IMR-90 (cell line): Measurements from ENCODE around the gene ELMO1.

Experiments
- CEBPB ChIP-seq: IDR thresholded peaks from 2 replicates; pipeline ENCODE4 v1.6.1; 2012; ENCODE audit warnings: low read depth, low read length, improper control_type of control experiment
- CHD1 ChIP-seq: IDR thresholded peaks from 2 replicates; pipeline ENCODE4 v1.6.1; 2012; ENCODE audit warnings: low read depth, low read length, improper control_type of control experiment
- FOS ChIP-seq: fragments of 150-350 bp; IDR thresholded peaks from 2 replicates; pipeline ENCODE4 v1.6.1; 2016; ENCODE audit warnings: low read depth, low read length
- MAFK ChIP-seq: IDR thresholded peaks from 2 replicates; pipeline ENCODE4 v1.6.1; 2012; ENCODE audit warnings: low read depth, low read length, improper control_type of control experiment
- NFE2L2 ChIP-seq: fragments of 150-350 bp; IDR thresholded peaks from 2 replicates; pipeline ENCODE4 v1.6.1; 2016; ENCODE audit warnings: low read depth, mild to moderate bottlenecking, low read length
- POLR2A ChIP-seq: IDR thresholded peaks from 2 replicates; pipeline ENCODE4 v1.6.1; 2012; ENCODE audit warnings: mild to moderate bottlenecking, low read depth, low read length
- RAD21 ChIP-seq: IDR thresholded peaks from 2 replicates; pipeline ENCODE4 v1.6.1; 2012; ENCODE audit warnings: low read length, improper control_type of control experiment
- RFX5 ChIP-seq: IDR thresholded peaks from 2 replicates; pipeline ENCODE4 v1.8.0; 2012; ENCODE audit warnings: low read depth, mild to moderate bottlenecking, low read length, moderate library complexity
- TF ChIP-seq, protein P1 (sequence below): conservative IDR thresholded peaks from 2 replicates; pipeline ENCODE4 v1.5.1; 2012; ENCODE audit warnings: mild to moderate bottlenecking, low read depth, low read length, improper control_type of control experiment
- TF ChIP-seq, protein P2 (sequence below): fragments of 150-350 bp; IDR thresholded peaks from 2 replicates; pipeline ENCODE4 v1.6.1; 2016; ENCODE audit warnings: low read depth, mild to moderate bottlenecking, low read length, moderate library complexity, borderline replicate concordance

DNA sequence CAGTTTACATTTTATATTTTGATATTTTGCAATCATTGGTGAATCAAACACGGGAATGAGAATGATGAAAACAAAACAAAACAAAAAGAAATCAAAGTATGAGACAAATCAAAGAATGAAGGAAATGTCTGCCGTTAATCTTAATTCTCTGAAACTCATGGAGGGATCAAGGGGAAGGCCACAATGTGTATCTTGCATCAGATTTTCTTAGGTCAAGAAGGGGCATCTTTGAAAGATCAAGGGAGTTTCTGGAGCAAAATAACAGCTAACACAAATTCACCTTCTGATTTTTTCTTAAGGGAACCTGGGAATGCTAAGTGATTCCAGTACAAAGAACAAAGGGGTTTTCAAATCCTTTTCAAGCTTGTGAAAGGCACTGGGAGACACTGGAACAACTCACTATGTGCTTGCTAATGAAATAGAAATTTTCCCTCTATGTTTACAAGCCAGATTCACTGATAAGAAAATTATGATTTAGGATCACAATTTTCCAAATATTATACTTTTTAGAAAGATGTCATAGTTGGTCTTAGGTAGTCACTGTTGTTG lies 402.1 kb downstream of the ELMO1 start:
- TF ChIP-seq, protein P1, sequence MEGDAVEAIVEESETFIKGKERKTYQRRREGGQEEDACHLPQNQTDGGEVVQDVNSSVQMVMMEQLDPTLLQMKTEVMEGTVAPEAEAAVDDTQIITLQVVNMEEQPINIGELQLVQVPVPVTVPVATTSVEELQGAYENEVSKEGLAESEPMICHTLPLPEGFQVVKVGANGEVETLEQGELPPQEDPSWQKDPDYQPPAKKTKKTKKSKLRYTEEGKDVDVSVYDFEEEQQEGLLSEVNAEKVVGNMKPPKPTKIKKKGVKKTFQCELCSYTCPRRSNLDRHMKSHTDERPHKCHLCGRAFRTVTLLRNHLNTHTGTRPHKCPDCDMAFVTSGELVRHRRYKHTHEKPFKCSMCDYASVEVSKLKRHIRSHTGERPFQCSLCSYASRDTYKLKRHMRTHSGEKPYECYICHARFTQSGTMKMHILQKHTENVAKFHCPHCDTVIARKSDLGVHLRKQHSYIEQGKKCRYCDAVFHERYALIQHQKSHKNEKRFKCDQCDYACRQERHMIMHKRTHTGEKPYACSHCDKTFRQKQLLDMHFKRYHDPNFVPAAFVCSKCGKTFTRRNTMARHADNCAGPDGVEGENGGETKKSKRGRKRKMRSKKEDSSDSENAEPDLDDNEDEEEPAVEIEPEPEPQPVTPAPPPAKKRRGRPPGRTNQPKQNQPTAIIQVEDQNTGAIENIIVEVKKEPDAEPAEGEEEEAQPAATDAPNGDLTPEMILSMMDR, result no peak
- no peak for TF ChIP-seq CHD1
- TF ChIP-seq RFX5, result no peak
- TF ChIP-seq NFE2L2, result no peak
- TF ChIP-seq MAFK, result no peak
- TF ChIP-seq POLR2A, result no peak
- TF ChIP-seq CEBPB, result no peak
- TF ChIP-seq FOS, result no peak
- TF ChIP-seq, protein P2, sequence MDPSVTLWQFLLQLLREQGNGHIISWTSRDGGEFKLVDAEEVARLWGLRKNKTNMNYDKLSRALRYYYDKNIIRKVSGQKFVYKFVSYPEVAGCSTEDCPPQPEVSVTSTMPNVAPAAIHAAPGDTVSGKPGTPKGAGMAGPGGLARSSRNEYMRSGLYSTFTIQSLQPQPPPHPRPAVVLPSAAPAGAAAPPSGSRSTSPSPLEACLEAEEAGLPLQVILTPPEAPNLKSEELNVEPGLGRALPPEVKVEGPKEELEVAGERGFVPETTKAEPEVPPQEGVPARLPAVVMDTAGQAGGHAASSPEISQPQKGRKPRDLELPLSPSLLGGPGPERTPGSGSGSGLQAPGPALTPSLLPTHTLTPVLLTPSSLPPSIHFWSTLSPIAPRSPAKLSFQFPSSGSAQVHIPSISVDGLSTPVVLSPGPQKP, result no peak
- no peak for TF ChIP-seq RAD21
